Neuronal stem cell (in vitro differentiated cells): ENCODE data around the gene NNMT.

Source experiments
- DNase-seq: peaks from one replicate; pipeline ENCODE4 v3.0.0-alpha.2; 2013; ENCODE audit warnings: low spot score
- H2AFZ ChIP-seq: one replicate; pipeline ENCODE4 v1.6.1; 2013; ENCODE audit warnings: mild to moderate bottlenecking, low read length, inconsistent platforms
- H2AK5ac ChIP-seq: 2 replicates; pipeline ENCODE4 v1.6.1; 2013; ENCODE audit warnings: low read depth, mild to moderate bottlenecking, inconsistent platforms, low read length, moderate library complexity, mixed read lengths
- H2BK120ac ChIP-seq: 2 replicates; pipeline ENCODE4 v1.6.1; 2013; ENCODE audit warnings: low read depth, mild to moderate bottlenecking, inconsistent platforms, low read length, moderate library complexity, mixed read lengths
- H2BK12ac ChIP-seq: one replicate; pipeline ENCODE4 v1.6.1; 2013; ENCODE audit warnings: low read length, inconsistent platforms
- H2BK15ac ChIP-seq: 2 replicates; pipeline ENCODE4 v1.6.1; 2013; ENCODE audit warnings: mild to moderate bottlenecking, low read length, inconsistent platforms, mixed read lengths
- H2BK5ac ChIP-seq: one replicate; pipeline ENCODE4 v1.6.1; 2013; ENCODE audit warnings: inconsistent platforms, mild to moderate bottlenecking, low read length, moderate library complexity
- H3K14ac ChIP-seq: one replicate; pipeline ENCODE4 v1.6.1; 2013; ENCODE audit warnings: low read length, inconsistent platforms
- H3K18ac ChIP-seq: 2 replicates; pipeline ENCODE4 v1.6.1; 2013; ENCODE audit warnings: low read length, inconsistent platforms
- H3K23ac ChIP-seq: 2 replicates; pipeline ENCODE4 v1.6.1; 2013; ENCODE audit warnings: low read depth, mild to moderate bottlenecking, mixed read lengths, low read length, inconsistent platforms; ENCODE audit not compliant: poor library complexity
- H3K27ac ChIP-seq: replicated peaks from 3 replicates; pipeline ENCODE4 v1.5.1; 2013; ENCODE audit warnings: low read length, inconsistent platforms
- H3K27me3 ChIP-seq, 3 experiments: 2 replicates each; pipeline ENCODE4 v1.6.1; 2013; ENCODE audit warnings: low read length in 3 of 3, mild to moderate bottlenecking in 2 of 3, inconsistent platforms in 1 of 3, low read depth in 1 of 3, mixed read lengths in 1 of 3, moderate library complexity in 1 of 3; ENCODE audit not compliant: control insufficient read depth in 3 of 3, insufficient read depth in 3 of 3
- H3K36me3 ChIP-seq, 2 donors: replicated peaks in 1 of 2; 2 replicates each; pipeline ENCODE4 v1.6.1; 2013; ENCODE audit warnings: low read length in 2 of 2; ENCODE audit not compliant: control insufficient read depth in 2 of 2, insufficient read depth in 2 of 2
- H3K4ac ChIP-seq: 2 replicates; pipeline ENCODE4 v1.6.1; 2013; ENCODE audit warnings: inconsistent platforms, mild to moderate bottlenecking, low read length, moderate library complexity
- H3K4me1 ChIP-seq, 2 donors: 1 replicate in 1 of 2; 2 replicates in 1 of 2; pipeline ENCODE4 v1.6.1; 2013; ENCODE audit warnings: low read length in 2 of 2, low read depth in 1 of 2; ENCODE audit not compliant: control insufficient read depth in 2 of 2, insufficient read depth in 1 of 2
- H3K4me2 ChIP-seq: one replicate; pipeline ENCODE4 v1.6.1; 2013; ENCODE audit warnings: mild to moderate bottlenecking, low read length, inconsistent platforms; ENCODE audit not compliant: insufficient read depth, poor library complexity, severe bottlenecking
- H3K4me3 ChIP-seq, 2 donors: 2 replicates each; pipeline ENCODE4 v1.5.1; 2013; ENCODE audit warnings: low read length in 2 of 2, mild to moderate bottlenecking in 2 of 2, inconsistent platforms in 1 of 2, moderate library complexity in 1 of 2
- H3K79me1 ChIP-seq: one replicate; pipeline ENCODE4 v1.6.1; 2013; ENCODE audit warnings: low read depth, mild to moderate bottlenecking, inconsistent platforms, low read length, moderate library complexity
- H3K9ac ChIP-seq: one replicate; pipeline ENCODE4 v1.6.1; 2013; ENCODE audit warnings: mild to moderate bottlenecking, low read depth, low read length, inconsistent platforms; ENCODE audit not compliant: poor library complexity
- H3K9me3 ChIP-seq, 2 donors: replicated peaks in 1 of 2; 2 replicates each; pipeline versions ENCODE3 to v1.6.1; 2013; ENCODE audit warnings: low read length in 2 of 2, mild to moderate bottlenecking in 2 of 2, inconsistent platforms in 1 of 2, low read depth in 1 of 2, mixed read lengths in 1 of 2, moderate library complexity in 1 of 2; ENCODE audit not compliant: control insufficient read depth in 2 of 2, insufficient read depth in 1 of 2
- H4K8ac ChIP-seq: one replicate; pipeline ENCODE4 v1.6.1; 2013; ENCODE audit warnings: low read depth, mild to moderate bottlenecking, inconsistent platforms, low read length, moderate library complexity
- H4K91ac ChIP-seq: one replicate; pipeline ENCODE4 v1.6.1; 2013; ENCODE audit warnings: low read length, low read depth, mild to moderate bottlenecking, inconsistent platforms; ENCODE audit not compliant: poor library complexity
- WGBS, 2 donors: extraction: QIAGEN DNeasy Blood & Tissue Kit; methylation state at CpG; one replicate each; pipeline ENCODE4 v1.1.7; 2013; ENCODE audit warnings: missing lambda C conversion rate in 2 of 2, mixed read lengths in 1 of 2; ENCODE audit not compliant: insufficient read length in 2 of 2, insufficient replicate concordance in 1 of 2; ENCODE audit errors: extremely low coverage in 2 of 2; 5-methylcytosine and 5-hydroxymethylcytosine counted together

NNMT gene

DNA sequence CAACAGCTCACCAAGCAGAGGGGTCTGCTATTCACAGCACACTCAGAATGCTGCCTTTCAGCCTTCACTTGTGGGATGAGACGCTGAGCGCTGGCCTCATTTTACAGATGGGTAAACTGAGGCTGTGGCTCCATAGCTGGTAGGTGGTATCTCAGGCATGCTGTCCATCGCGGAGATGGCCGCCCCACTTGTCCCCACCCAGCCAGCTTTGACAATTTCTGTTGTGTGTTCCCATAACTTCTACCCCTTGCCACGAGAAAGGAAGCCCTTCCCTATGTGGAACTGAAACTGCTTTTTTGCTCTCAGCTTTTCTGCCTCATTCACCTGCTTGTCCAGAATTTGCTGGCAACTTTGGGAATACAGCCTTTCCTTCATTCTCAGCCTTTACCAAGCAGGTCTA lies 36.1 kb upstream of the NNMT start:
- WGBS, 2 donors: no CpG with 5 or more reads among the region's 6 CpGs
- H2BK15ac ChIP-seq: peak overlapping the region; percentile 13
- H3K79me1 ChIP-seq: peaks cover 3% of the 10 kb centered on the region
- no peak overlapping the region for H3K14ac ChIP-seq
- H2BK5ac ChIP-seq: peak overlapping the region; percentile 5
- H3K36me3 ChIP-seq: no peaks in the 10 kb centered on the region
- peaks cover 36 to 42% of the 10 kb centered on the region in 2 donors for H3K4me1 ChIP-seq
- no peaks in the 10 kb centered on the region for H3K9me3 ChIP-seq
- no peaks in the 10 kb centered on the region for H3K27me3 ChIP-seq
- H3K4ac ChIP-seq: no peak overlapping the region
- H3K27ac ChIP-seq: no peak overlapping the region
- no peak overlapping the region for H3K23ac ChIP-seq
- no peak overlapping the region for H3K4me2 ChIP-seq
- no peak overlapping the region for H4K91ac ChIP-seq
- no peak overlapping the region for H2AFZ ChIP-seq
- no peak overlapping the region for H3K4me3 ChIP-seq
- H3K9ac ChIP-seq: no peak overlapping the region
- peak overlapping the region; percentile 5 for H2BK12ac ChIP-seq
- peak overlapping the region; percentile 84 for H3K18ac ChIP-seq
- H2AK5ac ChIP-seq: peak overlapping the region; percentile 54
- peak overlapping the region; percentile 3 for H2BK120ac ChIP-seq
- H4K8ac ChIP-seq: no peak overlapping the region
- no peak for DNase-seq

DNA sequence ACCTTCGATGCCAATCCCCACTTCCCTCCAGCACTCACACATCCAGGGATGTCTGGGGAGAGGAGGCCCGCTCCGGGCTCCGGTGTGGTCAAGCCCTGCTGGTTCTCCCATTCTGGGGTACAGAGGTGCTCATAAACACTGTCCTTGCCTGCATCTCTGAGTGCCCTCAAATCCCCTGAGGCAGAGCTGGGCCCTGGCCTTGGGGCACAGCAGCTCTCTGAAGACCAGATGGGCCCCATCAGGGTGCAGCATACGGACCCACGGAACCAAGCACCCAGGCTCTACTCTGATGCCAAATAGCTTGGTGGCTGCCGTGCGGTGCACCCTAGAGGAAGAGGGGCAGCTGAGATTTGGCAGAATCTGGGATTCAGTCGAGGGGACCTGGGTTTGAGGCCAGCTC lies 35.7 kb upstream of the NNMT start:
- no CpG with 5 or more reads among the region's 9 CpGs for WGBS, 2 donors
- Histone ChIP-seq H3K27ac (no peak overlapping the region), H2AFZ (no peak overlapping the region), H3K4me3 (no peak overlapping the region), H2BK15ac (peak overlapping the region; percentile 13), H3K27me3 (no peaks in the 10 kb centered on the region), H2BK120ac (peak overlapping the region; percentile 3), H2BK12ac (peak overlapping the region; percentile 5), H3K4me1 (peaks cover 33 to 41% of the 10 kb centered on the region in 2 donors), H3K9ac (no peak overlapping the region), H3K9me3 (no peaks in the 10 kb centered on the region), H3K79me1 (peaks cover 3% of the 10 kb centered on the region), H3K4ac (no peak overlapping the region), H2AK5ac (peak overlapping the region; percentile 54), H3K23ac (no peak overlapping the region), H4K91ac (no peak overlapping the region), H3K14ac (no peak overlapping the region), H3K18ac (peak overlapping the region; percentile 84), H2BK5ac (peak overlapping the region; percentile 5), H4K8ac (no peak overlapping the region), H3K36me3 (no peaks in the 10 kb centered on the region), H3K4me2 (no peak overlapping the region)
- no peak for DNase-seq

DNA sequence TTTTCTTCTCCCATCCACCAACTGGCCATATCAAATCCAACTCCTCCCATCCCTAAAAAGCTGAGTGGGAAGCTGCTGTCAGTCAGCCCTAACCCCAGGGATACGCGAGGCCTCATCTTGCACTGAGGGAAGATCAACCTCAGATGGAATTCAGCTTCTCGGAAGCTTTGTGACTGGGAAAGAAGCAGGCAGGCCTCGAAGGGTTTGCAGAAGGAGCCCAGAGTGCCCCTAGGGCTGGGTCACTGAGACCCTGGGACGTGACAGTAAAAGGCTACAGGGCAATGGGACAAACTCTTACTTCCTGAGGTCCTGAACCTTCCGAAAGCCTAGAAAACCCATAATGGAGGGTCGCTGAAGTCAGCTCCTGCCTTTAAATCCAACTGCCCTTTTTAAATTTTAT lies 34.4 kb upstream of the NNMT start:
- no peak overlapping the region for H2AK5ac ChIP-seq
- no peak overlapping the region for H3K27ac ChIP-seq
- H2AFZ ChIP-seq: no peak overlapping the region
- no peaks in the 10 kb centered on the region for H3K36me3 ChIP-seq
- no peak overlapping the region for H3K4me3 ChIP-seq
- H2BK12ac ChIP-seq: peak overlapping the region; percentile 7
- peaks cover 3% of the 10 kb centered on the region for H3K79me1 ChIP-seq
- no peak overlapping the region for H3K9ac ChIP-seq
- no peak overlapping the region for H2BK5ac ChIP-seq
- DNase-seq: no peak
- H3K23ac ChIP-seq: no peak overlapping the region
- WGBS, 2 donors: no CpG with 5 or more reads among the region's 7 CpGs
- H3K4me2 ChIP-seq: no peak overlapping the region
- peak overlapping the region; percentile 30 for H2BK15ac ChIP-seq
- H3K9me3 ChIP-seq: no peaks in the 10 kb centered on the region
- no peak overlapping the region for H3K14ac ChIP-seq
- H4K91ac ChIP-seq: no peak overlapping the region
- H3K4me1 ChIP-seq: peaks cover 19 to 34% of the 10 kb centered on the region in 2 donors
- H2BK120ac ChIP-seq: no peak overlapping the region
- no peak overlapping the region for H3K4ac ChIP-seq
- H3K27me3 ChIP-seq: no peaks in the 10 kb centered on the region
- no peak overlapping the region for H3K18ac ChIP-seq
- H4K8ac ChIP-seq: no peak overlapping the region

DNA sequence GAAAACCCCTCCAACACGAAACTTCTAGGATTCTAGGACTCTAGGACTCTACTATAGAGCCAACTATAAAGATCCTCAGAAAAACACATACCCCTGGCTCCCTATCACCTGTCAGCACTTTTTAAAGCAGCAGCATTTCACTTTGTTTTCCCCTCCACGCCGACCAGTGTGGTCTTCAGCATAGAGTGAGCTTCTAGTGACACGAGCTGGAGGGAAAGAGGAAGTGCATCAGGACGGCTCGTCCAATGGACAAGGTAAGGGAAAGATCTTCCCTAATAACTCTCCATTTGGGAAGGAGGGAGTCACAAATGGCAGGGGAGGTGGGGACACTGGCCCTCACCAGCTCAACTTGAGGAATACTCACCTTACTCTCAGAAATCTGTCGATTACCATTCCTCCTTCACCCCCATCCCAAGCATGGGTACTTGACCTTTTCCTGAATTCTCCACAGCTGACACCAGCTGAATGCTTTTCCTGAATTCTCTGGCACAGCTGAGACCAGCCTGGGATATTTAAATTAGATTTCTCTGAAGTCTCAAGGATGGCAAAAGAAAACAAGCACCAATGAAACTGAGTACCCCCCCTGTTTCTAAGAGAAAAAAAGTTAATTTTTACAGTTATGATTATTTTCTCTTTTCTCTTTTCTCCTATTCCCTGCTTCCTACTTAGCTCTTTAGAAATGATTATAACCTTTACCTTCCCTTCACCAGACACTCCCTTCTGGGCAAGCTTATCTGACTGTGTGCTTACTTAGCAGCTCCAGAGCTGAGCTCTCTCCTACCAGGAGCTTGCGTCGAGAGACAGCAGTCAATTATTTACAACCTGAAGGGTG lies 33.3 kb upstream of the NNMT start:
- Histone ChIP-seq H3K27me3 (no peaks in the 10 kb centered on the region), H3K27ac (no peak overlapping the region), H4K91ac (no peak overlapping the region), H3K4ac (no peak overlapping the region), H3K18ac (no peak overlapping the region), H3K23ac (no peak overlapping the region), H2BK120ac (no peak overlapping the region), H2BK12ac (no peak overlapping the region), H2BK15ac (no peak overlapping the region), H2BK5ac (no peak overlapping the region), H4K8ac (no peak overlapping the region), H3K36me3 (no peaks in the 10 kb centered on the region), H3K79me1 (peaks cover 3% of the 10 kb centered on the region), H2AFZ (peak overlapping the region; percentile 4), H3K4me3 (no peak overlapping the region), H3K9me3 (no peaks in the 10 kb centered on the region), H3K4me1 (peaks cover 12 to 28% of the 10 kb centered on the region in 2 donors), H3K9ac (no peak overlapping the region), H2AK5ac (no peak overlapping the region), H3K4me2 (no peak overlapping the region), H3K14ac (no peak overlapping the region)
- no peak for DNase-seq
- WGBS, 2 donors: no CpG with 5 or more reads among the region's 9 CpGs
